LoVo (cell line): ENCODE measurements around the gene SDK2.
A peak's percentile ranks its signal among the peaks of the same experiment; 100 is the strongest.
"Not testable (repeated sequence)": the region's sequence is repeated elsewhere in the genome, so short reads cannot be mapped to it uniquely, and the experiment has no call there.

ENCODE experiments used
- DNase-seq: peaks from one replicate; pipeline ENCODE4 v3.0.0-alpha.2; 2016; ENCODE audit warnings: low spot score

SDK2 gene

DNA sequence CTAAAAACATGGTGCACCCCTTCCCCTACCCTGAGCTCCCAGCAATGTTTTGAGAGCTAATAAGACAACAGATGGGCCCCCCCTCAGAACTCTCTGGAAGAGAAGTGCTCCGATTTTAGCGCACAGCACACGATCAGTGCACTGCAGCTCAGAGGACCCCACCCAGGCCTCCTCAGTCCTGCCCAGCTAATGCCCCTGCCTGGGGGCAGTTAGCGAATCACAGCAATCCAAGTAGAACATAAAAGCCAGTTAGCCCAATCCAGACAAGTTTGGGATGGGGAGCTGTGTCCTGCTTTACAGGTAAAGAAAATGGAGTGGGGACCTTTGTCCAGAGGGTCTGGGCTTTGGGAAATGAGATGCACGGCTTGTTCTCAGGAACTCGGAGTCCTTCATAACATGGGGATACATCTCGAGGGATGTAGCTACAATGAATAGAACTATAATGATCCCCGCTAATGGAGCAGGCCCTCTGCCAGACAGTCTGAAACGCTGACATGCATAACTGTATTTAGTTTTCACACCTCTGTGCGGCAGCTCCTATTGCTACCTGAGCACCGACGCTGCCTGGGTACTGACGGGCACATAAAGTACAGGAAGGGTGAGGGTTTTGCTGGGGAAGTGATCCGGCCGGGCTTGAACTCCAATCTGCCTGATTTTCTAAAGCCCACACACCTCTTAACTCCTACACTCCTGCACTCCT, 302.7 kb downstream of the SDK2 start:
- no peak for DNase-seq

DNA sequence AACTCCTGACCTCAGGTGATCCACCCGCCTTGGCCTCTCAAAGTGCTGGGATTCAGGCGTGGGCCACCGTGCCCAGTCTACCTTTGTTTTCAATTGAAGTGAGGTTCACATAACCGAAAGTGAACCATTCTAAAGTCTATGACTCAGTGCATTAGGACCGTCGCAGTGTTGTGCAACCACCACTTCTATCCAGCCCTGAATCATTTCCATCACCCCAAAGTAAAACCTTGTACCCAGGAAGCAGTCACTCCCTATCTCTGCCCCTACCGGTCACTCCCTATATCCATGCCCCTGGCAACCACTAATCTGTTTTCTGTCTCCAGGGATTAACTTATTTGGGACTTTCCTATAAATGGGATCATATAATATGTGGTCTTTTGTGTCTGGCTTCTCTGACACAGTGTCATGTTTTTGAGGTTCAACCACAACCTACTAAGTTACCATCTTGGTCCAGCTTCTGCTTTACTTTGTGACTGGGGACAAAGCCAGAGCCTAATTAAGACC, 304.1 kb downstream of the SDK2 start:
- DNase-seq, result peak; percentile 67

DNA sequence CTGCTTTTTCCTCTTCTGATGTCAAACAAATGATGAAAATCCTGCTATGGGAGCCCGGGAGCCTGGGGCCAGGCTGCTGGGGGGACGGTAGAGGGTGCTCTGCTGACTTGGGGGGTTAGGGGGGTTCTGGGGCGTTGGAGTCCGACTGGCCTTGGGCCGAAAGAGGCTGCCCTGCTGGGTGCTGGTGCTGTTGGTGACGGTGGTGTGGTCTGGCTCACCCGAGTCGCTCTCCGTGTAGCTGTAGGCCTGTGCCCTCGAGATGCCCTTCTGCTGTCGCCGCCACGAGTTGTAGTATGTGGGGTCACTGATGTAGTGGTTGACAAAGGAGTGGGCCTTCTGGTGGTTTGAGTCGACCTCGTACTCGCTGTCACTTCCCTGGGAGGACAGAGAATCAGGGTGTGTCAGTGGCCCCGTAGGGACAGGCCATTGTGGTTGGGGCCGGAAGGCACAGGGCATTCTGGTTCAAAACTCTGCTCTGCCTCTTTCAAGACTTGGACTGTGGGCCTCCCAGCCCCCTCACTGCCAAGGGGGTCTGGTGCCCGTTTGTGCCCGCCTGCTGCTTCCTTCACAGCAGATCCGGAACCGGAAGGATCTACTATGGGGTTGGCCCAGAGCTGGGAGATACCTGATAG, 305.6 kb downstream of the SDK2 start:
- no peak for DNase-seq

DNA sequence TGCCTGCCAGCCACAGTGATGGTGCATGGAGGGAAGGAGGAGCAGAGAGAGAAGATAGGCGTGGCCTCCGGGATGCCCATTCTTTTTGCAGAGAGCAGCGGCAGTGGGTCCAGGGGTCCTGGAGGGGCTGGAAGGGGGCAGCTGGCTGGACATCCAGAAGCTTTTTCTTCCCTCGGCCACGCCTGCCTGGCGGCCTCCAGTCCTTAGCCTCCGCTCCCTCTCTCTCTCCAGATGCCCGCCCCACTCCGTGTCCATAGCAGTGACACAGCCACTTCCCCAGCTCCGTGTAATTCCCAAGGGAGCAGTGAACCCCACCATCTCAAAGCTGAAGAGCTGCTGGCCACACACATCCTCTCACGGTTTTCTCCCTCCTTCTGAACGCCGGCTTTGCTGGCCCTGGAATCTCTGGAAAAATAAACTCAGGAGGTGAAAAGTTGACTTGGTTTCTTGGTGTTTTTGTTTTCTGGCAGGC, 306.2 kb downstream of the SDK2 start:
- no peak for DNase-seq

DNA sequence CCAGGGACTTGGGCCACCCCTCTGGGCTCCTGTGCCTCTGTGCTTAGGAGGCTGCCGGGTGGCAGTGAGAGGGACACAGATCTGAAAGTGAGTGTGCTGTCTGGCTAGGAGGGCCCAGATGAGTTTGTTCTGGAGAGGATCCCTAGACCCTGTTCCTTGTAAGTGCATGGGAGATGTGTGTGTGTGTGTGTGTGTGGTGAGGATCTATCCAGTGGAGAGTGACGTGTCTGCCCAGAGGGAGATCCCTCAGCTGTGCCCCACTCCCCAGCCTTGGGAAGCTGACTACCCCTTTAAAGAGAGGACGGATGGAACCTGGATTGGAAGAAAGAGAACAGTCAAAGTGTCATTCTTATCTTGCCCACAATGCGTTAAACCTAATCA, 306.9 kb downstream of the SDK2 start:
- DNase-seq, result no peak

DNA sequence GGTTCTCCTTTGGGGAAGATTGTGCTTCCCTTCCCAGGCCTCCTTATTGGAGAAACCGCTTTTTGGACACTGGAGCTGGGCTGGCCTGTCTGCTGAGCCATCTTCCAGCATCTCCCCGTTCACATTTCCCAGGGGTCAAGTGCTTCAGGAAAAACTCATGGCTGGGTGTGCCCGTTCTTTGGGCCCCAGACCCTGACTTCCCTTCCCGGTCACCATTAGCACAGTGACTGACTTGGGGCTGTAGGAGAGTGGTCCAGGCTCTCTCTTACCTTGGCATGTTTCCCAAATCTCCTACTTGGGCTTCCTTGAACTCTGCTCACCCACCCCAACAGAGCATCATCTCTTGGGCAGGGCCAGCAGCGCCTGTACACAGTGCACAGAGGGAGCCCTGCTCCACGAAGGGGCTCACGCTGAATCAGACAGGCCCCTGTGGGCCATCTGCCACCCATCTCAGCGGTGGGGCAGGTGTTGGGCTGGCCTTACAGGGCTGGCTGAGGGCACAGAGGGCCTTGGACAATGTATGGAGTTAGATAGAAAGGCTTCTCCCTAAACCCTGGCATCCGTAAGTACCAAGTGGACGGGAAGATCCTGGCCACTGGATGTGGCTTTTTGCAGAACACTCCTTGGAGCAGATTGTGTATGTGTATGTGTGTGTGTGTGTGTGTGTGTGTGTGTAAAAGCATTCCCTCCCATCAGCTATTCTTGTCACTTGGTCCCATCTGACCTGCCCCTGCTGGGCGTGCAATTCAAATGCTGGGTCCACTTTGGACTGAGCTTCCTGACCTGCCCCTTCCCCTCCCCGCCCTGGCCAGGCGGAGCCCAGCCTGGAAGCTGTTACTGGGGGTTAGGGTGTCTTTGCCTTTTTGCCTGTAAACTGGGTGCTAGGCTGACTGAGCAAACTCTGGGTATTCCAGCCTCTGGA, 307.6 kb downstream of the SDK2 start:
- DNase-seq, result no peak

DNA sequence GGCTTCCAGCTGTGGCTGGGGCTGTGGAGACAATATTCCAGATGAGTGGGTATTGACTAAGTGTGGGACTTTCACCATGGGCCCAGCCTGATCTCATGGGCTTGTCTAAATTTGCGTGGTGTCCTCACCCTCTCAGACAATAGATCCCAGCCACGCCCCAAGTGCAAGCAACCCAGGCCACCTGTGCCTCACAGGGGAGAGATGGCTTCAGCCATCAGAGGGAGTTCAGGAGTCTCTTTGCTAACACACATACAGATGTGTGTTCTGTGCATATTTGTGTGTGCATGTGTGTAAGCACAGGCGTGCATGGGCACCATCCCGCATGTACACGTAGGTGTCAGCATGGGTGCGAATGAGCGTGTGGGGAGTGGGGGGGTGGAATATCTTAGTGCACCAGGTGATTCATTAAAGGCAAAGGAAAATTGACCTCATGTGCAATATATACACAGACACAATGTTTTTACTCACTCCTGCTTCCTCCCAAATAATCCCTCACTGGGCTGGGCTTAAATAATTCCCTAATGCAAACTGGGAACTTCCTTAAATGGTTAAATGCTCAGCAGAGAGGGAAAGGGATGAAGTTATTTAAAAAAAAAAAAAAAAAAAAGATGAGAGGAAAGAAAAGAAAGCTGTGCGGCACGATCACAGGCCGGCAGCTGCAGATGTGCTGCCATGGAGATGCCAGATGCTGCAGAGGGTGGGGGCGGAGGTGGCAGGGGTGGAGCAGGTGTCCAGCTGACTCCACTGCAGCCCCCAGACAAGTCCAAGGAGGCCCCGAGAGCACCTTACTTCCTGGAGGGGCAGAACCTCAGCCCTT, 308.4 kb downstream of the SDK2 start:
- no peak for DNase-seq

DNA sequence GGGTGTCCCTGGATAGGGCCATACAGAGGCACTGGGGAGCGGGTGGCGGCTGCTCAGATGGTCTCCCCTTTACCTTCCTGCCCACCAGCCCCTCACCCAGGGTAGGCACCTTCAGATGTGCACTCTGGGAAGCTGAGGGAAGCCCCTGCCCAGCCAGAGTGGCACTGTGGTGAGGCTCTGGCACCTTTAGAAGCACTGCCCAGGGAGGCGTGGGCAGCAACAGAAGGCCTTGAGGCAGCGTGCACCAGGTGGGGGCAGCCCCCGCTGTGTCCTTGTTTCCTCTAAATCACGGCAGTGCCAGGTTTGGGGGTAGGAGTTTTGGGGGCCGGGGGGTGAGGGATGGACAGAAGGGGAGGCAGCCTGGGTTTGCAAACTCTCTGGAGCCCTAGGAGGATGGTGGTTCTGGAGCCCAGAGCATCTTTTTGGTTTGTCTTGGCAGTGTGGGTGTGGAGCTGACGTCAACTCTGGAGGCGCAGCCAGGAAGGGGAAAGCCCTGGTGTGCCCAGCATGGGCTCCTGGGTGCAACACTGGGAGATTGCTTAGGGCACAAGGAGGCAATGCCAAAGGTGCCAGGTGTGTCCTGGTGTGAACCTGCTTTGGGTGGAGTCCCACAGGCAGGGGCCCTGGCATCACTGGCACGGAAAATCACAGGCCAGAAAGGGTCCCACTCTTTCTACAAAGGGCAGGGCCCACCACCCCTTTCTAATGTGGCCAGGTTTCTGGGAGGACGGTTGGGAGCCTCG, 309.3 kb downstream of the SDK2 start:
- no peak for DNase-seq

DNA sequence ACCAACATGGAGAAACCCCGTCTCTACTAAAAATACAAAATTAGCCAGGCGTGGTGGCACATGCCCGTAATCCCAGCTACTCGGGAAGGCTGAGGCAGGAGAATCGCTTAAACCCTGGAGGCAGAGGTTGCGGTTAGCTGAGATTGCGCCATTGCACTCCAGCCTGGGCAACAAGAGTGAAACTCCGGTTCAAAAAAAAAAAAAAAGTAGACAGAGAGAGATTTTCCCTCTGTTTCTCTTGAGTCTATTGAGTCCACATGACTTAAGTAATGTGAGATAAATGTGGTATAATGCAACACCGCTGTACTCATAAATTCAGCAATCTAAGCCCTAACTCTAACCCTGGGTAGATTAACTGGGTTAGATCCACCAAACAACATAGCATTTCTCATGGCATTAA, 310.8 kb downstream of the SDK2 start:
- not testable (repeated sequence) for DNase-seq

DNA sequence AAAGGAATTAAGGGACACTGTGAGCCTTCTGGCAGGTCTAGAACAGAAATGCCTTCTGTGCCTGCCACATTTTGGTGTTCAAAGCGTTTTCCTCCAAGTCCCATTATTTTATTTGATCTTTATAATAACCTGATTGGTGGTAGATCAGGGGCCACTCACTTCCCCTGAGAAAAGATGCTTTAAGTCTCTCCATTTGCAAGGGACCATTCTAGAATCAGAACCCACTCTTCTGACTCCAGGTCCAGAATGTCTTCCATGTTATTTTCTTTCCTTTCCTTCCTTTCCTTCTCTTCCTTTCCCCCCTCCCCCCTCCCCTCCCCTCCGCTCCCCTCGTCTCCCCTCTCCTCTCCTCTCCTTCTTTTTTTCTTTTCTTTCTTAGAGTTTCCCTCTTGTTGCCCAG, 313.2 kb downstream of the SDK2 start:
- no peak for DNase-seq

DNA sequence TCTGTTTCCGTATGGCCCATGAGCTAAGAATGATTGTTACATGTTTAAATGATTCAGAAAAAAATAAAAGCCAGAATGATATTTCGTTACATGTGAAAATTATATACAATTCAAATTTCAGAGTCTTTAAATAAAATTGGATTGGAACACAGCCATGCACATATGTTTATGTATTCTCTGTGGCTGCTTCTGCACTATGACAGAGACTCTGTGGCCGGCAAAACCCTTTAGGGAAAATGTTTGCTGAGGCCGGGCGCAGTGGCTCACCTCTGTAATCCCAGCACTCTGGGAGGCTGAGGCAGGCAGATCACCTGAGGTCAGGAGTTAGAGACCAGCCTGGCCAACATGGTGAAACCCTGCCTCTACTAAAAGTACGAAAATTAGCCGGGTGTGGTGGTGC, 316.6 kb downstream of the SDK2 start:
- no peak for DNase-seq

DNA sequence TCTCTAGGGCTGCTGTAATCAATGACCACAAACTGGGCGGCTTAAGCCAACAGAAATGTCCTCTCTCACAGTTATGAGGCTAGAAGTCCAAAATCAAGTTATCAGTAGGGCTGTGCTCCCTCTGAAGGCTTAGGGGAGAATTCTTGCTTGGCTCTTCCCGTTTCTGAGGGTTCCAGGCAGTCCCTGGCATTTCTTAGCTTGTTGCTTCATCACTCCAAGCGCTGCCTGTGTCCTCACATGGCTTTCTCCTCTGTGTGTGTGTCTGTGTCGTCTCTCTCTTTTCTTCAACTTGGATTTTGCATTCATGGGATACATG, 318.8 kb downstream of the SDK2 start:
- DNase-seq, result no peak

DNA sequence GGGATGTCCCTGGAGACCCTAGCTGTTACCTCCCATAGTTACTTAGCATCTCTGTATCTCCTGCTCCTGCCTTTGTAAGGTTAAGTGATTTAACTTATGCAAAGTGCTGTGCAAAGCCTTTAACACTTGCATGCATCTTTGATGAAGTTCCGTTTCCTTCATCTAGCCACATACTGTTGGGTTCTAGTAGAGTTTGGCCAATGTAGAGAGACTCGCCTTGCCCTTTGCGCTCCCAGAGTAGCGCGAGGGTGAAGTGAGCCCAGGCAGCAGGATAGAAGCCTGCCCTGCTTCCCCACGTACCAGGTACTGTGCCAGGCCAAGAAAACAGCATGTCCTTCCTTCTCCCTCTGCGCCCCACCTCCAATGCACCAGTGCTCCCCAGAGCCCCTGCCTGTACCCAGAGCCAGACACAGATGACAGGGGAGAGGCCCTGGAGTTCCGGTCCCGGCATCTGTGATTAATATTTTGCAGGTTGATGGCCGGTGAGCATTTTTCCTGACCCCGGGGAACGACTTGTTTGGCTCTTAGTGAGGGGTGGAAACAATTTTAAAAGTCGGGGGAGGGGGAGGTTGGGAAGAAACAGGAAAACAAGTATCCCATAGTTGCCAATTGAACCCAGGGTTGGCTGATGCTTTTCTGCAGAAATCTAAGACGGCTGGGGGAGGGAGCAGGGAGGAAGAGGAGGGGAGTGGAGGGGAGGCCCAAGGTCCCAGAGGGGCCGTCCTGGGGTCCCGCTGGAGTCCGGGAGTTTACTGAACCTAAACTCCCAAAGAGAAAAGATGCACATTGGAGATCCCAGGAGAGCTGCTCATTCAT, 319.3 kb downstream of the SDK2 start:
- DNase-seq, result no peak

DNA sequence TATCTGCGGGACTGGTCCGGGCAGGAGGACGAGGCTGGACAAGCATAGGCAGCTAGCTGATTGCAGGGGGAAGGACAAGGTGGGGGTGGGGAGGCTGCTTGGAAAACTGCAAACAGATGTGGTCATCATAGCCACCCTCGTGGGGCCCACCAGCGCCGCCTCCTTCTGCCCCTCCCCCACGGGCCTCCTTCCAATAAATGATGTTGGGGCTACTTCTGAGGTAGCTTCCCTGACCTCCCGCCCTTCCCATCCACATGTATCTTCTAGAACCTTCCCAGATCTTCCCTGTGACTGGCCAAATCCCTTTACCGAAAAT, 320.1 kb downstream of the SDK2 start:
- DNase-seq, result no peak

DNA sequence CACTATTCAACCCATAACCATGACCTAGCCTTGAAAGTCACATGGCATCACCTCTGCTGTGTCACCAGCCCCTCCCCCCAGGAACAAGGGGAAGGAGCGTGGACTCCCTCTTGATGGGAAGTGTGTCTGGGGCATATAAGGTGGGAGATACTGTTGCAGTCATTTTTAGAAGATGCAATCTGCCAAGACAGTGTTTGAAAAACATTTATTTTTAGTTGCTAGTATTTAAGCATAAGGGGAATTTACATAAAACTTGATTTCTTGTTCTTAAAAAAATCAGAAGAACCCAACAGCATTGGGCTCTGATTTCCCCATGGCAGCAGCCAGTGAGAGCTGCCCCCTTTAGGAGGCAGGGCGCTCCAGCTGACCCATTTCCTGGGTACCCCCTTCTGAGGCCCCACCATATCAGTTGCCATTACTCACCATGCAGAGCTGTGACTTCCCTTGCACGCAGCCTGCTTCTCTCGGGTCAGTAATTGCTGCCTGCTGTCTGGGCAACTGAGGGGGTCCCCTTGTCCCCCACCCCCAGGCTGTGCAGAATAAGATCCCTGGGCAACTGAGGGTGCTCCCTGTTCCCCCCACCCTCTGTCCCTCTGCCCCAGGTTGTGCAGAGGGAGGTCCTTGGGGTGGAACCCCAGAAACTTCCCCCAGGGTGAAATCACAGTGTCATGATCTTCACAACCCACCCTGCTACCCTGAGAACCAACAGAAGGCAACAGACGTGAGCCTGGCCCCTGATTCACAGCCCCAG, 320.7 kb downstream of the SDK2 start:
- no peak for DNase-seq

DNA sequence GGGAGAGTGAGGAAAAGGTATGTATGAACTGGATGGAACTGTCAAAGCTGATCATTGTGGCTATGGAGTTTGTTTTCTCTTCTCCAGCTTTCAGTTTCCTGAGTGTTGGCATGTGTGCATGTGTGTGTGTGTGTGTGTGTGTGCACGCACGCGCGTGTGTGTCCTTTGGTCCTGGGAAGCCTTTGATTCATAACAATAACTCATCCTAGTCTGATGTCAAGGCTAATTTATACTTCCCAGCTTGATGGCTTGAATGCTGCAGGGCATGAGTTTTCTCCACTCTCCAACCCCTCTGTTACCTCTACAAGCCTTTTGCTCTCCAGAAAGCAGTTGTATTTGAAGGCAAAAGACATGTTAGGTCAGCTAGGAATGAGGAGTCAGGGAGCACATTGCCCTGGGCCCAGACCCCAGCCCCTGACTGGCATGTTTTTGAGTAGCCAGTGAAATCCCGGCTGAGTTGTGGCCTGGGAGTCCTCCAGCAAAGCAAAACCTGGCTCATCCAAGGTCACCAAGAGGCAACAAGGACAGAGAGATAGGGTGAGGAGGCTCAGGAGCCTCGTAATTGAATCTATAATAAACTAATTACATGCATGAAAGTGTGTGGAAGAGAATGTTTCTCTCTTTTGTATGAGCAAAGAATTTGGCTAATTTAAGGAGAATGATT, 323.5 kb downstream of the SDK2 start:
- no peak for DNase-seq

DNA sequence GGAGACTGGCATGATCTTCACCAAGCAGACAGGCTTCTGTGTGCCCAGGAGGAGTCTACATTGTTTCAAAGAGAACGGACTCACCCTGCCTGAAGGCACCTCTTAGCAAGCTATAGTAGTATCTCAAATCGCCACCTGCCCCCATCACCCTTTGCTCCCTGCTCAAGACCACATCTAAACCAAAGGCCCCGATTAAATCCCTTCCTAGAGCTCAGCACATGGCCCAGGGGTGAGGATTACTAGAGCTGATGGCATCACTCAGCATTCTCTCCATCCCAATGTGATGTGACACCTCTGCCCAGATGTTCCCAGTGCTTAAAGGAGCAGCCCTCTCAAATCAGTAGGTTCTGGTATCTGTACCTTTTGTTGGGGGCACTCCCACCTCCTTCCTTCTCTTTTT, 324.5 kb downstream of the SDK2 start:
- no peak for DNase-seq

DNA sequence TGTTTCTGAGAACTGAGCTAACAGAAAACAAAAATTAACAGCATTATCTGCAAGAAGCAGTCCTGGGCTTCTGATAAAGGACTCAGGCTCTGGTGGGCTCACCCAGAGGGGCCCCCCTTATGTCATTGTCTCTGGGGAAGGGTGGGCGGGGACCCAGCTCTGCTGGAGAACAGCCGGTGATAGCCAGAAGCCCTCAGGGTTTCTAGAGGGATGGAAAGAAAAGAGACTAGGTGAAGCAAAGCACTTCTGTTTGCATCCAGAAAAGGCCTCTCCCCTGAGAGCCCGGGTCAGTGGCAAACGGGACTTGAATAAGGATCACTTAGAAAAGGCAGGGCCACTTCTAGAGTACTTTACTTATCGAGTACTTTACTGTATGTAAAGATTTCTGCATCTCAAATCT, 325.4 kb downstream of the SDK2 start:
- no peak for DNase-seq

DNA sequence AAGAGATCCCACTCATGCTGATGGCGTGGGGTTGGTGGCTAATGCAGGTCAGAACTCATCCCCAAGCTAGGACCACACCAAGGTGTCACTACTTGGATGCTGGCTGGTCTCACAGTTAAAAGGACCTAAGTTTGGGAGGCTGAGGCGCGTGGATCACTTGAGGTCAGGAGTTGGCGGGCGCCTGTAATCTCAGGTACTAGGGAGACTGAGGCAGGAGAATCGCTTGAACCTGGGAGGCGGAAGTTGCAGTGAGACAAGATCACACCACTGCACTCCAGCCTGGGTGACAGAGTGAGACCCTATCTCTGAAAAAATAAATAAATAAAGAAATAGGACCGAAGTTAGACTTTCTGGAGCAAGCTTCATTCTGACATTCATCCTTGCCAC, 325.8 kb downstream of the SDK2 start:
- DNase-seq, result no peak
